SK-N-SH (cell line): ENCODE results near the gene FOXP1. TPM values are rescaled to one million over a fixed set of nuclear protein-coding genes. Genes with fewer than 3 reads are reported as not detected.

Experiments used
- CTCF ChIA-PET: fragments of 300-600, 350-600 bp; formaldehyde crosslinking; extraction: SDS; loops from one replicate; lab custom pipeline; 2021; lab: Yijun Ruan, JAX
- POLR2A ChIA-PET: fragments of 350-600 bp; sonication (Branson Sonifier 250); formaldehyde crosslinking; extraction: SDS; loops from one replicate; lab custom pipeline; 2020; ENCODE audit warnings: antibody characterized with exemption, inconsistent platforms; lab: Yijun Ruan, JAX
- DNase-seq: peaks from one replicate; pipeline ENCODE4 v3.0.0; 2012
- H2AFZ ChIP-seq: fragments of 200-600 bp; sonication (generic); 2 replicates; pipeline ENCODE4 v1.8.1; 2016; ENCODE audit warnings: antibody characterized with exemption, mild to moderate bottlenecking, low read depth
- H3F3A ChIP-seq: fragments of 200-600 bp; sonication (generic); replicated peaks from 2 replicates; pipeline ENCODE3; 2016; ENCODE audit warnings: antibody characterized with exemption, mild to moderate bottlenecking; ENCODE audit not compliant: insufficient read depth
- H3K27ac ChIP-seq, 2 experiments: fragments of 200-500 bp in 1 of 2; fragments of 200-600 bp in 1 of 2; sonication (Bioruptor generic) in 1 of 2; sonication (generic), shearing (Covaris generic) in 1 of 2; 2 replicates each; pipeline versions ENCODE4 v1.5.1 to v1.6.1; 2014 to 2016; ENCODE audit warnings: low read depth in 2 of 2, inconsistent platforms in 1 of 2, low read length in 1 of 2, mild to moderate bottlenecking in 1 of 2, mixed read lengths in 1 of 2
- H3K27me3 ChIP-seq: fragments of 200-600 bp; sonication (generic), shearing (Covaris generic); 2 replicates; pipeline ENCODE4 v1.6.1; 2016; ENCODE audit warnings: mixed run types; ENCODE audit not compliant: insufficient read depth
- H3K36me3 ChIP-seq, 2 experiments: fragments of 200-500 bp in 1 of 2; fragments of 200-600 bp in 1 of 2; sonication (Bioruptor generic) in 1 of 2; sonication (generic) in 1 of 2; replicated peaks in 1 of 2; 2 replicates each; pipeline versions ENCODE3 to v1.5.1; 2014 to 2016; ENCODE audit warnings: low read length in 1 of 2, mild to moderate bottlenecking in 1 of 2; ENCODE audit not compliant: insufficient read depth in 2 of 2, control insufficient read depth in 1 of 2
- H3K4me1 ChIP-seq, 2 experiments: fragments of 200-500 bp in 1 of 2; fragments of 200-600 bp in 1 of 2; sonication (Bioruptor generic) in 1 of 2; sonication (generic), shearing (Covaris generic) in 1 of 2; 2 replicates each; pipeline versions ENCODE4 v1.5.1 to v1.6.1; 2014 to 2016; ENCODE audit warnings: low read depth in 1 of 2, low read length in 1 of 2, mixed run types in 1 of 2; ENCODE audit not compliant: insufficient read depth in 2 of 2, control insufficient read depth in 1 of 2
- H3K4me2 ChIP-seq: fragments of 200-600 bp; sonication (generic), shearing (Covaris generic); 2 replicates; pipeline ENCODE4 v1.6.1; 2017; ENCODE audit warnings: mixed run types
- H3K4me3 ChIP-seq, 2 experiments: fragments of 200-500 bp in 1 of 2; fragments of 200-600 bp in 1 of 2; sonication (Bioruptor generic) in 1 of 2; sonication (generic), shearing (Covaris generic) in 1 of 2; 2 replicates each; pipeline versions ENCODE4 v1.5.1 to v1.8.1; 2014 to 2016; ENCODE audit warnings: low read depth in 2 of 2, inconsistent platforms in 1 of 2, low read length in 1 of 2, mild to moderate bottlenecking in 1 of 2, mixed read lengths in 1 of 2, moderate library complexity in 1 of 2
- H3K79me2 ChIP-seq: fragments of 200-600 bp; sonication (generic); 2 replicates; pipeline ENCODE4 v1.8.1; 2017; ENCODE audit warnings: mild to moderate bottlenecking; ENCODE audit not compliant: insufficient read depth
- H3K9ac ChIP-seq: fragments of 200-600 bp; sonication (generic); 2 replicates; pipeline ENCODE4 v1.6.1; 2017; ENCODE audit warnings: mixed run types
- H3K9me2 ChIP-seq: fragments of 200-600 bp; sonication (generic); 2 replicates; pipeline ENCODE4 v1.6.1; 2017; ENCODE audit warnings: mixed run types
- H3K9me3 ChIP-seq: fragments of 200-600 bp; sonication (generic); 2 replicates; pipeline ENCODE4 v1.6.1; 2017; ENCODE audit warnings: mixed run types, mild to moderate bottlenecking, moderate library complexity
- H4K20me1 ChIP-seq: fragments of 200-600 bp; sonication (generic); 2 replicates; pipeline ENCODE4 v1.6.1; 2017; ENCODE audit warnings: mild to moderate bottlenecking, mixed run types; ENCODE audit not compliant: insufficient read depth
- CHD2 ChIP-seq: fragments of 150-350 bp; IDR thresholded peaks from 2 replicates; pipeline ENCODE4 v1.6.1; 2018; ENCODE audit warnings: low read length; ENCODE audit not compliant: partially characterized antibody
- ELF1 ChIP-seq: IDR thresholded peaks from 2 replicates; pipeline ENCODE4 v1.4.0; 2012
- EP300 ChIP-seq, 2 experiments: IDR thresholded peaks; 2 replicates each; pipeline versions ENCODE4 v1.4.0 to v1.6.1; 2012; ENCODE audit warnings: borderline replicate concordance in 1 of 2, low read depth in 1 of 2, low read length in 1 of 2
- FOXJ3 ChIP-seq: sonication (generic); formaldehyde crosslinking; IDR thresholded peaks from 2 replicates; pipeline ENCODE4 v1.5.1; 2020; ENCODE audit warnings: mild to moderate bottlenecking, missing genetic modification reagents
- GABPA ChIP-seq: IDR thresholded peaks from 2 replicates; pipeline ENCODE4 v1.4.0; 2012; ENCODE audit warnings: low read depth, mild to moderate bottlenecking
- GATA2 ChIP-seq: sonication (generic); formaldehyde crosslinking; IDR thresholded peaks from 2 replicates; pipeline ENCODE4 v1.5.0; 2020; ENCODE audit warnings: mild to moderate bottlenecking, missing genetic modification reagents
- MXI1 ChIP-seq: IDR thresholded peaks from 2 replicates; pipeline ENCODE4 v1.6.1; 2012; ENCODE audit warnings: mild to moderate bottlenecking, low read depth, low read length, improper control_type of control experiment
- POLR2AphosphoS5 ChIP-seq: IDR thresholded peaks from 2 replicates; pipeline ENCODE4 v1.6.1; 2012; ENCODE audit warnings: low read depth, low read length
- REST ChIP-seq: IDR thresholded peaks from 2 replicates; pipeline ENCODE4 v1.6.1; 2012; ENCODE audit warnings: mild to moderate bottlenecking, low read depth, low read length, moderate library complexity
- RXRA ChIP-seq: IDR thresholded peaks from 2 replicates; pipeline ENCODE4 v1.4.0; 2012; ENCODE audit warnings: low read depth, mild to moderate bottlenecking, borderline replicate concordance
- SIN3A ChIP-seq: IDR thresholded peaks from 2 replicates; pipeline ENCODE4 v1.6.1; 2012; ENCODE audit warnings: low read depth, mild to moderate bottlenecking, low read length, moderate library complexity, borderline replicate concordance
- SMC3 ChIP-seq: IDR thresholded peaks from 2 replicates; pipeline ENCODE4 v1.6.1; 2012; ENCODE audit warnings: low read depth, low read length, improper control_type of control experiment
- TAF1 ChIP-seq: IDR thresholded peaks from 2 replicates; pipeline ENCODE4 v1.6.1; 2012; ENCODE audit warnings: low read depth, mild to moderate bottlenecking, low read length, moderate library complexity, borderline replicate concordance
- TEAD4 ChIP-seq: IDR thresholded peaks from 2 replicates; pipeline ENCODE4 v1.4.0; 2012; ENCODE audit warnings: mild to moderate bottlenecking, borderline replicate concordance; ENCODE audit not compliant: insufficient read depth
- USF1 ChIP-seq: IDR thresholded peaks from 2 replicates; pipeline ENCODE4 v1.4.0; 2012; ENCODE audit warnings: low read depth, borderline replicate concordance
- YY1 ChIP-seq: IDR thresholded peaks from 2 replicates; pipeline ENCODE4 v1.4.0; 2012; ENCODE audit warnings: low read depth, mild to moderate bottlenecking
- WGBS: methylation state at CpG from one replicate; pipeline ENCODE4 v1.1.6; 2017; ENCODE audit warnings: low lambda C conversion rate; 5-methylcytosine and 5-hydroxymethylcytosine counted together
- polyA plus RNA-seq, 3 experiments: library from polyadenylated mRNA; depleted of rRNA; stranded (reverse); fragments of >200 nt; gene quantifications; 2 replicates each; pipeline ENCODE4 v1.2.3, GENCODE V29; 2012

Gene FOXP1
- polyA plus RNA-seq, 1 of the 3 experiments (the other 2 are of a cell fraction), result 8.8 TPM

DNA sequence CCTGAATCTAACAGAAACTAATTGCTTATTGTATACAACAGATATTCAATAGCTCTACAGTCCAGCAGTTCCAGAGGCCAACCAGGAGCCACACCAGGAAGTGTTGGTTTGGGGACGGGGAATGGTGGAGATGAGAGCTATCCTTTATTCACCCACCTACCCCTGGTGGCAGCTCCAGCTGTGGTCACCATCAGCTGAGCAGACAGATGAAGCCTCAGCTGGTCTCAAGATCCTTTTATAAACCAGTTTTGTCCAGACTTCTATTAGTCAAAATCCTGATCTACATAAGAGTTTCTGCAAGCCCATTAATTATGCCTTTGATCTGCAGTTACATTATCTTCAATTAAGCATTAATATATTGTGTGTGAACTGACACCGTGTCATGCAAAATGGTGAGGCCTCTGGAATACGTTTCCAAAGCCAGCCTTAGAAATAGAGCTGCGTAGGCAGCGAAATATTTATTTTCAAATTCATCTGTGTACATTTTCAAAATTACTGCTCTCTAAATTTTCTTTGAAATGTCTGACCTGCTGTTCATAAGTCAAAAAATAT, 488.8 kb downstream of the FOXP1 start:
- Histone ChIP-seq H3K36me3 (peaks cover 0 to 10% of the 10 kb centered on the region in 2 experiments), H3F3A (no peaks in the 10 kb centered on the region), H4K20me1 (no peaks in the 10 kb centered on the region), H3K79me2 (peaks cover 41% of the 10 kb centered on the region), H3K4me1 (peaks cover 2 to 17% of the 10 kb centered on the region in 2 experiments; a peak in 3 of 4 replicates), H2AFZ (no peak overlapping the region), H3K9me3 (no peaks in the 10 kb centered on the region), H3K4me3 (no peak overlapping the region), H3K9me2 (no peaks in the 10 kb centered on the region), H3K4me2 (no peak overlapping the region), H3K27ac (no peak overlapping the region), H3K9ac (no peak overlapping the region), H3K27me3 (no peaks in the 10 kb centered on the region)
- no peak for TF ChIP-seq YY1
- TF ChIP-seq TEAD4, result no peak
- no peak for TF ChIP-seq TAF1
- TF ChIP-seq CHD2, result no peak
- TF ChIP-seq SMC3, result no peak
- TF ChIP-seq FOXJ3, result no peak
- no peak for TF ChIP-seq EP300 (IDR thresholded peaks at IDR 0.05; ENCODE audit: borderline replicate concordance in 1 of 2, low read depth in 1 of 2, low read length in 1 of 2)
- TF ChIP-seq MXI1, result no peak
- TF ChIP-seq REST, result no peak
- TF ChIP-seq ELF1, result no peak
- no peak for TF ChIP-seq GABPA
- TF ChIP-seq USF1, result no peak
- TF ChIP-seq SIN3A, result no peak
- TF ChIP-seq POLR2AphosphoS5, result no peak
- TF ChIP-seq RXRA, result no peak
- no peak for TF ChIP-seq GATA2
- no peak for DNase-seq
- ChIA-PET CTCF (interaction anchor here (1.0 to 1.4 kb wide), 2 partner anchors 9 to 303 kb away, joined by 3 to 5 read pairs; no protein-coding TSS in a partner anchor), POLR2A (no interaction called here)
- WGBS, result 91% methylated on average over 4 of the region's 5 CpGs
